HG03064 (cell line): ENCODE data around the gene ANKDD1B.

Experiments
- ATAC-seq: cut with Tn5 transposase; IDR thresholded peaks from one replicate; pipeline ENCODE4 v1.9.1; 2021; ENCODE audit warnings: low read depth; ENCODE audit not compliant: unreplicated experiment

ANKDD1B gene

GRCh38 chr5:75656311-75657003 lies 45.2 kb downstream of the ANKDD1B start:
- ATAC-seq: no peak

- no peak for ATAC-seq
These were observed 48.7 kb downstream of the ANKDD1B start for GRCh38 chr5:75659791-75660450.

- ATAC-seq: no peak
These were observed 49.6 kb downstream of the ANKDD1B start for GRCh38 chr5:75660678-75661465.

- ATAC-seq: no peak
These were observed 50.8 kb downstream of the ANKDD1B start for GRCh38 chr5:75662061-75662460.

GRCh38 chr5:75663579-75664284 lies 52.5 kb downstream of the ANKDD1B start:
- ATAC-seq: no peak

GRCh38 chr5:75664979-75665378 lies 53.7 kb downstream of the ANKDD1B start:
- ATAC-seq: no peak

- ATAC-seq: no peak
These were observed 55.5 kb downstream of the ANKDD1B start for GRCh38 chr5:75666801-75667200.

GRCh38 chr5:75667586-75667985 lies 56.3 kb downstream of the ANKDD1B start:
- ATAC-seq: no peak

GRCh38 chr5:75668445-75668844 lies 57.2 kb downstream of the ANKDD1B start:
- no peak for ATAC-seq

GRCh38 chr5:75668977-75669689 lies 57.9 kb downstream of the ANKDD1B start:
- ATAC-seq: peak; percentile 86

- no peak for ATAC-seq
These were observed 59.3 kb downstream of the ANKDD1B start for GRCh38 chr5:75670577-75670976.

- ATAC-seq: no peak
These were observed 60.3 kb downstream of the ANKDD1B start for GRCh38 chr5:75671506-75671905.

- ATAC-seq: no peak
These were observed 61.4 kb downstream of the ANKDD1B start for GRCh38 chr5:75672616-75673015.

- ATAC-seq: no peak
These were observed 64.5 kb downstream of the ANKDD1B start for GRCh38 chr5:75675783-75676182.

GRCh38 chr5:75677607-75678006 lies 66.4 kb downstream of the ANKDD1B start:
- ATAC-seq: no peak

- ATAC-seq: no peak
These were observed 66.9 kb downstream of the ANKDD1B start for GRCh38 chr5:75678155-75678554.

GRCh38 chr5:75681125-75681830 lies 70.0 kb downstream of the ANKDD1B start:
- no peak for ATAC-seq

GRCh38 chr5:75685141-75685540 lies 73.9 kb downstream of the ANKDD1B start:
- no peak for ATAC-seq

GRCh38 chr5:75686480-75686879 lies 75.2 kb downstream of the ANKDD1B start:
- no peak for ATAC-seq

- no peak for ATAC-seq
These were observed 79.4 kb downstream of the ANKDD1B start for GRCh38 chr5:75690669-75691068.
